KOPT-K1 (cell line): ENCODE results near the gene NOL12.
"Not testable (repeated sequence)": the region's sequence is repeated elsewhere in the genome, so short reads cannot be mapped to it uniquely, and the experiment has no call there.

Experiments used
- H3K27ac ChIP-seq: fragments of 200-600 bp; sonication (generic); 2 replicates; pipeline ENCODE4 v1.5.1; 2016; ENCODE audit warnings: antibody characterized with exemption, mild to moderate bottlenecking, low read depth, low read length; ENCODE audit not compliant: poor library complexity, severe bottlenecking
- H3K36me3 ChIP-seq: fragments of 200-600 bp; sonication (generic); 2 replicates; pipeline ENCODE4 v1.5.1; 2017; ENCODE audit warnings: antibody characterized with exemption, mild to moderate bottlenecking, low read length, moderate library complexity; ENCODE audit not compliant: insufficient read depth
- H3K9me3 ChIP-seq: fragments of 200-600 bp; sonication (generic); 2 replicates; pipeline ENCODE4 v1.5.1; 2017; ENCODE audit warnings: antibody characterized with exemption, low read length, mild to moderate bottlenecking; ENCODE audit not compliant: insufficient read depth, poor library complexity, severe bottlenecking

The NOL12 gene

DNA sequence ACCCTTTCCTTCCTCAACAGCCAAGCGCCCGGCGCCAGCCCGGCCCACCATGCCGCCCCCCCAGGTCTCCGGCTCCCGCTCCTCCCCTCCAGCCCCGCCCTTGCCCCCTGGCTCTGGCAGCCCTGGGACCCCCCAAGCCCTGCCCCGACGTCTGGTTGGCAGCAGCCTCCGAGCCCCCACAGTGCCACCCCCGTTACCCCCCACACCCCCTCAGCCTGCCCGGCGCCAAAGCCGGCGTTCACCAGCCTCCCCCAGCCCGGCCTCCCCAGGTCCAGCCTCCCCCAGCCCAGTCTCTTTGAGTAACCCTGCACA is 30.9 kb upstream of the NOL12 start:
- no peaks in the 10 kb centered on the region for H3K9me3 ChIP-seq
- no peak overlapping the region for H3K27ac ChIP-seq
- H3K36me3 ChIP-seq = peaks cover 30% of the 10 kb centered on the region

GRCh38 chr22:37656583-37656982 is 29.6 kb upstream of the NOL12 start:
- H3K36me3 ChIP-seq = peaks cover 30% of the 10 kb centered on the region; the same call in 1 of the 2 replicates
- not testable (repeated sequence) for H3K27ac ChIP-seq, H3K9me3 ChIP-seq

- Histone ChIP-seq H3K27ac (peak overlapping the region; percentile 74), H3K36me3 (peaks cover 33% of the 10 kb centered on the region), H3K9me3 (no peaks in the 10 kb centered on the region)
Measured at GRCh38 chr22:37657590-37658132, 28.5 kb upstream of the NOL12 start.

- Histone ChIP-seq H3K27ac (peak within 1 kb of the TSS; percentile 74), H3K9me3 (no peaks in the 10 kb centered on the region)
Measured at GRCh38 chr22:37658133-37659065, 27.7 kb upstream of the NOL12 start, which contains the start of gene PDXP. TSS of gene PDXP (plus strand) at chr22:37658723. CDS start at chr22:37658783, 60 bp downstream.

GRCh38 chr22:37659066-37659896 is 26.9 kb upstream of the NOL12 start:
- Histone ChIP-seq H3K9me3 (no peaks in the 10 kb centered on the region), H3K36me3 (peaks cover 37% of the 10 kb centered on the region), H3K27ac (peak overlapping the region; percentile 74)

More at GRCh38 chr22:37658133-37659065, 27.7 kb upstream of the NOL12 start, which contains the start of gene PDXP:
- H3K36me3 ChIP-seq = peaks cover 30% of the 10 kb centered on the region

DNA sequence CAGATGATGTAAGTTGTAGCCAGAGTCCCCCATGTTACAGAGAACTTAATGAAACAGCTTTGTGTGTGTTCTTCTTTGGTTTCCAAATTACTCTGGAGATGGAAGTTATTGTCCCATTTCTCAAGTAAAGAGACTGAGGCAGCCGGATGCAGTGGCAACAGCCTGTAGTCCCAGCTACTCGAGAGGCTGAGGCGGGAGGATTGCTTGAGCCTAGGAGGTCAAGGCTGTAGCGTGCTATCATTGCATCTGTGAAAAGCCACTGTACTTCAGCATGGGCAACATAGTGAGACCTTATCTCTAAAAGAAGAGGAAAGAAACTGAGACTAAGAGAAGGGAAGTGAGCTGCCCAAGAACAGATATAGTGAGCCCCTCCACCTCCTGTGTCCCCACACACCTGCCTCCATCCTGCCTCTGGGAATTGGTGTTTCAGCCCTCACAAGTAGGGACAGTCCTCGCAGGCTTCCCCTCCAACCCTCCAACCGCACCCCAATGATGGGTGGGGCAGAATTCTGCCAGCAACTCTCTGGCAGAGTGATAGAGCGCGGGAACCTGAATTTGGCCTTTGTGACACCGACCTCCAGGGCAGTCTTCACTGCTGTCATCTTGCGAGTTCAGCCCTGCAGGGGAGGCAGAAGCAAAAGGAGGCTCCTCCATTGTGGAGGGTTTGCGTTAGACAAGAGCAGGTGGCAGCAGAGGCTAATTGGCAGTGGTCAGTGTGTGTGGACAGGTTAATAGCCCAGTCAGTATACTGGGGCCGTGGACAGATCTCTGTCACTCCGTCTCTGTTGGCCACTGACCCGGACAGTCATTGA is 26.0 kb upstream of the NOL12 start:
- Histone ChIP-seq H3K9me3 (no peaks in the 10 kb centered on the region), H3K27ac (peak overlapping the region; percentile 74), H3K36me3 (peaks cover 45% of the 10 kb centered on the region)

DNA sequence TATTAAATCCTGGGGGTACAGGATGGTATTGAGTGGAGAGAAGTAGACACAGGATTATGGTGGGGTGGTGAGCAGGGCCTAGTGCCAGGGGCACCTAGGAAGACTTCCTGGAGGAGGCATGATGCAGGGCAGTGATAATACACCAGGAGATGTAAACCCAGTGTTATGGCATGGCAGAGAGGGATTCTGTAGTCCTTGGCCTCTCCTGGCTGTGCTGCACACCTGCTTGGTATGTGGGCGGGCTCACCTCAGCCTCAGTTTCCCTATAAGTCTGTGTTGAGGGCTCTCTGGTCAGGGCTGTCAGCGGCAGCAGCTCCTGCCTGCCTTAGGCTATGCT is 25.5 kb upstream of the NOL12 start:
- Histone ChIP-seq H3K9me3 (no peaks in the 10 kb centered on the region), H3K27ac (no peak overlapping the region), H3K36me3 (peaks cover 51% of the 10 kb centered on the region)

DNA sequence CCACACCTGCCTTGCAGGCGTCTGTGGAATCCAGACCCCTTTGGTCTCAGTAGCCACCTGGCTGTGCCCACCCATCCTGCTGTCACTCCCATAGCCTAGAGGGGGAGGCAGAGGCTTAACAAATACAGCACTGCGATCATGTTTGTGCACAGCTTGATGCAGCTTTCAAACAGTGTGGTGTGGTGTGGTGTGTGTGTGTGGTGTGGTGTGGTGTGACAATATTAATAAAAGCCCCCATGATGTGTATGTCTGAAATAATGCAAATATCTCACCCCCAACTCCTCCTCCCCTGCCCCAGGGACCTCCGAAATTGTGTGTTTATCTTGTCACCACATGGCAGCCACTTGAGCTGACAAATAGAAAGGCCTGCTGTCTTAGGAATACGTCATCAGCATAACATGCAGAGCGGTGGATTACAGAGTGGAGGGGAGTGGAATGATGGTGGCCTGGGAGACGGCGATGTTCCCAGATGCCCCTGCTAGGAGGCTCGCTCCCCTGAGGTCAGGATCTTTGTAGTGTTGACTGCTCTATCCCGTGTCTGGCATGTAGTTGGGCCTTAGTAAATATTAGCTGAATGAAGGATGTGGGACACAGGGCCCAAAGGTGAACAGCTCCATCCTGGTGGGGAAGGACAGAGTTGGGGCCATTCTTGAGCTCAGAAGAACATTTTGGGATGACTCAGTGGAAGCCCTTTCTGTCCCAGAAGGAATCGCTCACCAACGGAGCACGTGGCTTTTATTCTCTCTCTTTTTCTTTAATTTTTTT is 24.8 kb upstream of the NOL12 start:
- no peak overlapping the region for H3K27ac ChIP-seq

GRCh38 chr22:37662039-37662438 is 24.1 kb upstream of the NOL12 start:
- H3K36me3 ChIP-seq = peaks cover 64% of the 10 kb centered on the region
- no peaks in the 10 kb centered on the region for H3K9me3 ChIP-seq
- no peak overlapping the region for H3K27ac ChIP-seq

More for the DNA sequence above, 24.8 kb upstream of the NOL12 start:
- Histone ChIP-seq H3K9me3 (no peaks in the 10 kb centered on the region), H3K36me3 (peaks cover 57% of the 10 kb centered on the region)

GRCh38 chr22:37663521-37664140 is 22.5 kb upstream of the NOL12 start:
- Histone ChIP-seq H3K27ac (no peak overlapping the region), H3K9me3 (no peaks in the 10 kb centered on the region), H3K36me3 (peaks cover 80% of the 10 kb centered on the region)

DNA sequence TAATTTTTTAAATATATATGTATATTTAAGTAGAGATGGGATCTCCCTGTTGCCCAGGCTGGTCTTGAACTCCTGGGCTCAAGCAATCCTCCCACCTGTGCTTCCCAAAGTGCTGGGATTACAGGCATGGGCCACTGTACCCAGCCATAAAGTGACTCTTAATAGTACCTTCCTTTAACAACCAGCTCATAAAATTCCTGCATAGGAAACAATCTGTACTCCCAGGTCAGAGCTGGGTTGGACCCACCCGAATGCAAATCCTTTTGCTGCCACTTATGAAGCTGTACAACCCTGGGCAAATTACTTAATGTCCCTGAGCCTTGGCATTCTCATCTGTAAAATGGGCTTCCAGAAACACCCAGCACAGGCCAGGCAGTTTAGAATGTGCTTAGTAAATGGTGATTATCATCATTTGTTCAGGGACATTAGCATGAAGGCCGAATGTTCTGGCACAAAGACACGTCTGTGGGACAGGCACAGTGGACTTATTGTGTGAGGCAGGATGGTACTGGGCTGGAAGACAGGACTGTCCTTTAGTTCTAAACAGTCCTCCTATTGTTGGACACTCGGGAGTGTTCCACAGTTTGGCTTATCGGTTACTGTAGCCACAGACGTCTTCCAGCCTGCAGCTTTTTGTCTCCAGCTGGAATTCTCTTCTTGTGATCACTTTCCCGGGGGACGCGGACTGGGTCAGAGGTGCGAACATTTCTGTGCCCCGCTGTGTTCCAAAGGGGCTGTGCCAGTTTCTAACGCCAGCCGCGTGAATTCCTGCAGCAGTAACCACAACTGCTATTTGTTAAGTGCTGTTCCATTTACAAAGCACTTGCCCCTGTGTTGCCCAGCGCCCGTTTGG is 21.7 kb upstream of the NOL12 start:
- Histone ChIP-seq H3K9me3 (no peaks in the 10 kb centered on the region), H3K27ac (no peak overlapping the region), H3K36me3 (peaks cover 86% of the 10 kb centered on the region)

- peaks cover 82% of the 10 kb centered on the region for H3K36me3 ChIP-seq
- no peak overlapping the region for H3K27ac ChIP-seq
- H3K9me3 ChIP-seq = no peaks in the 10 kb centered on the region
Measured at GRCh38 chr22:37665487-37665886, 20.7 kb upstream of the NOL12 start.

GRCh38 chr22:37669586-37669985 is 16.6 kb upstream of the NOL12 start:
- Histone ChIP-seq H3K36me3 (peaks cover 47% of the 10 kb centered on the region), H3K27ac (no peak overlapping the region), H3K9me3 (no peaks in the 10 kb centered on the region)
